ENCODE measurements around the gene MYO7A.

The MYO7A gene

GRCh38 chr11:77173494-77173893, 45.4 kb downstream of the MYO7A start:
- TF ChIP-seq CTCF (IDR thresholded peaks at IDR 0.05; ENCODE audit: borderline replicate concordance, control extremely low read depth, extremely low read depth, insufficient read depth, missing control alignments), result no peak
- no peak for DNase-seq (ENCODE audit: low spot score)
- in situ Hi-C loops (cut with MboI; ENCODE audit: low sequenced_read_pairs, unreplicated experiment), result no loop called here

- in situ Hi-C loops (cut with MboI; ENCODE audit: low sequenced_read_pairs, unreplicated experiment), result no loop called here
- no peak for TF ChIP-seq CTCF (IDR thresholded peaks at IDR 0.05; ENCODE audit: borderline replicate concordance, control extremely low read depth, extremely low read depth, insufficient read depth, missing control alignments)
- no peak for DNase-seq (ENCODE audit: low spot score)
These were observed 46.5 kb downstream of the MYO7A start for GRCh38 chr11:77174559-77174958.

- no peak for TF ChIP-seq CTCF (IDR thresholded peaks at IDR 0.05; ENCODE audit: borderline replicate concordance, control extremely low read depth, extremely low read depth, insufficient read depth, missing control alignments)
- in situ Hi-C loops (cut with MboI; ENCODE audit: low sequenced_read_pairs, unreplicated experiment), result loop anchor here (25.0 kb wide), 1 partner anchor 387 kb away; no protein-coding TSS in a partner anchor
- no peak for DNase-seq (ENCODE audit: low spot score)
These were observed 47.2 kb downstream of the MYO7A start for GRCh38 chr11:77175021-77175842.

- in situ Hi-C loops (cut with MboI; ENCODE audit: low sequenced_read_pairs, unreplicated experiment), result loop anchor here (25.0 kb wide), 1 partner anchor 386 kb away; no protein-coding TSS in a partner anchor
- TF ChIP-seq CTCF (IDR thresholded peaks at IDR 0.05; ENCODE audit: borderline replicate concordance, control extremely low read depth, extremely low read depth, insufficient read depth, missing control alignments), result no peak
- DNase-seq (ENCODE audit: low spot score), result no peak
These were observed 48.0 kb downstream of the MYO7A start for GRCh38 chr11:77175869-77176539.

GRCh38 chr11:77176996-77177395, 49.0 kb downstream of the MYO7A start:
- in situ Hi-C loops (cut with MboI; ENCODE audit: low sequenced_read_pairs, unreplicated experiment), result loop anchor here (25.0 kb wide), 1 partner anchor 385 kb away; no protein-coding TSS in a partner anchor

More at GRCh38 chr11:77176996-77177395, 49.0 kb downstream of the MYO7A start:
- DNase-seq (ENCODE audit: low spot score), result no peak
- no peak for TF ChIP-seq CTCF (IDR thresholded peaks at IDR 0.05; ENCODE audit: borderline replicate concordance, control extremely low read depth, extremely low read depth, insufficient read depth, missing control alignments)
